SU-DHL-6 (cell line): Measurements from ENCODE around the gene ATG13.

Experiments
- H2AFZ ChIP-seq: fragments of 200-600 bp; sonication (generic); 2 replicates; pipeline ENCODE4 v1.6.1; 2014; ENCODE audit warnings: low read depth, mild to moderate bottlenecking, moderate library complexity, mixed read lengths, antibody characterized with exemption, low read length; ENCODE audit not compliant: severe bottlenecking
- H3F3A ChIP-seq: fragments of 200-600 bp; shearing (Covaris generic); 2 replicates; pipeline ENCODE4 v1.6.0; 2016; ENCODE audit warnings: antibody characterized with exemption, mild to moderate bottlenecking; ENCODE audit not compliant: insufficient read depth
- H3K27ac ChIP-seq: fragments of 200-600 bp; sonication (generic); 2 replicates; pipeline ENCODE4 v1.5.1; 2016; ENCODE audit warnings: low read depth, mild to moderate bottlenecking, low read length, moderate library complexity, mixed read lengths
- H3K27me3 ChIP-seq: fragments of 200-600 bp; sonication (generic), shearing (Covaris generic); 2 replicates; pipeline ENCODE4 v1.6.0; 2014; ENCODE audit warnings: mild to moderate bottlenecking, low read length
- H3K36me3 ChIP-seq: fragments of 200-600 bp; sonication (generic); 2 replicates; pipeline ENCODE4 v1.6.1; 2014; ENCODE audit warnings: mild to moderate bottlenecking, low read length, mixed read lengths
- H3K4me2 ChIP-seq: fragments of 300-600, 200-600 bp; shearing (Covaris generic), sonication (generic); 2 replicates; pipeline ENCODE4 v1.6.0; 2014; ENCODE audit warnings: low read length, low read depth, mild to moderate bottlenecking; ENCODE audit not compliant: poor library complexity, severe bottlenecking
- H3K4me3 ChIP-seq: fragments of 200-600 bp; sonication (generic); 2 replicates; pipeline ENCODE4 v1.5.1; 2014; ENCODE audit warnings: antibody characterized with exemption, low read length, mild to moderate bottlenecking, mixed read lengths; ENCODE audit not compliant: insufficient read depth, poor library complexity, severe bottlenecking
- H3K79me2 ChIP-seq: fragments of 200-600 bp; sonication (generic); 2 replicates; pipeline ENCODE4 v1.6.1; 2014; ENCODE audit warnings: mild to moderate bottlenecking, low read length, moderate library complexity; ENCODE audit not compliant: insufficient read depth
- H3K9ac ChIP-seq: fragments of 200-600 bp; sonication (generic); 2 replicates; pipeline ENCODE4 v1.7.0; 2014; ENCODE audit warnings: mild to moderate bottlenecking, low read length
- H3K9me2 ChIP-seq: fragments of 200-600 bp; sonication (generic); replicated peaks from 2 replicates; pipeline ENCODE4 v1.6.1; 2014; ENCODE audit warnings: low read length; ENCODE audit not compliant: insufficient read depth
- H3K9me3 ChIP-seq: fragments of 200-600 bp; sonication (generic); 2 replicates; pipeline ENCODE4 v1.6.1; 2014; ENCODE audit warnings: low read length, mixed read lengths; ENCODE audit not compliant: insufficient read depth
- H4K20me1 ChIP-seq: fragments of 200-600 bp; sonication (generic); 2 replicates; pipeline ENCODE4 v1.6.1; 2014; ENCODE audit warnings: low read depth, mild to moderate bottlenecking, antibody characterized with exemption, low read length, moderate library complexity, mixed read lengths
- EZH2phosphoT487 ChIP-seq: fragments of 200-600 bp; sonication (generic), shearing (Covaris generic); conservative IDR thresholded peaks from 2 replicates; pipeline ENCODE4 v1.6.1; 2018; ENCODE audit warnings: mild to moderate bottlenecking, antibody characterized with exemption, low read length, moderate library complexity, mixed read lengths
- TF ChIP-seq, protein P1 (sequence below): fragments of 200-600 bp; sonication (generic); IDR thresholded peaks from one replicate; pipeline ENCODE4 v1.5.1; 2017; ENCODE audit warnings: antibody characterized with exemption, mild to moderate bottlenecking, low read length, moderate library complexity; ENCODE audit not compliant: insufficient read depth, poor library complexity, severe bottlenecking

Gene ATG13

DNA sequence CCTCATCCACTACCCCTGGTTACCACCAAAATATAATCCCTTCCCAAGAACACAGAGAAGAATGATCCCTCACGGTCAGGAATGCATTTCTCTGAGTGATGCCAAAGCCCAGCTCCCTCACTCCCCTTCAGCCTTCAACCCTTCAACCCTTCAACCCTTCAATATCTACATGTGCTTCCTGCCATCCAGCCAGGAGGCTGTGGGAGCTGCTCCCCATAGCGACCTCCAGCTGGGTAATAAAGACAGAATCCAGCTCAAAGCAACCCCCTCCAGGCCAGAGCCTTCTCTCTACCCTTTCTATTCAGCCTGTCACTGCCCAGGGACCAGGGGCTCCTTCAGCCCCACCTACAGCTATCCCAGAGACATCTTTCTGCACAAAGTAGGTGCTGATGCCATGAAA is 80.4 kb downstream of the ATG13 start:
- no peaks in the 10 kb centered on the region for H3K9me2 ChIP-seq
- H3F3A ChIP-seq = no peaks in the 10 kb centered on the region
- TF ChIP-seq, protein P1, sequence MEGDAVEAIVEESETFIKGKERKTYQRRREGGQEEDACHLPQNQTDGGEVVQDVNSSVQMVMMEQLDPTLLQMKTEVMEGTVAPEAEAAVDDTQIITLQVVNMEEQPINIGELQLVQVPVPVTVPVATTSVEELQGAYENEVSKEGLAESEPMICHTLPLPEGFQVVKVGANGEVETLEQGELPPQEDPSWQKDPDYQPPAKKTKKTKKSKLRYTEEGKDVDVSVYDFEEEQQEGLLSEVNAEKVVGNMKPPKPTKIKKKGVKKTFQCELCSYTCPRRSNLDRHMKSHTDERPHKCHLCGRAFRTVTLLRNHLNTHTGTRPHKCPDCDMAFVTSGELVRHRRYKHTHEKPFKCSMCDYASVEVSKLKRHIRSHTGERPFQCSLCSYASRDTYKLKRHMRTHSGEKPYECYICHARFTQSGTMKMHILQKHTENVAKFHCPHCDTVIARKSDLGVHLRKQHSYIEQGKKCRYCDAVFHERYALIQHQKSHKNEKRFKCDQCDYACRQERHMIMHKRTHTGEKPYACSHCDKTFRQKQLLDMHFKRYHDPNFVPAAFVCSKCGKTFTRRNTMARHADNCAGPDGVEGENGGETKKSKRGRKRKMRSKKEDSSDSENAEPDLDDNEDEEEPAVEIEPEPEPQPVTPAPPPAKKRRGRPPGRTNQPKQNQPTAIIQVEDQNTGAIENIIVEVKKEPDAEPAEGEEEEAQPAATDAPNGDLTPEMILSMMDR = no peak
- no peak for TF ChIP-seq EZH2phosphoT487
- no peak overlapping the region for H3K9ac ChIP-seq
- H2AFZ ChIP-seq = no peak overlapping the region
- H3K27ac ChIP-seq = no peak overlapping the region
- no peak overlapping the region for H3K4me2 ChIP-seq
- no peaks in the 10 kb centered on the region for H3K36me3 ChIP-seq
- no peaks in the 10 kb centered on the region for H3K27me3 ChIP-seq
- H3K9me3 ChIP-seq = no peaks in the 10 kb centered on the region
- no peaks in the 10 kb centered on the region for H4K20me1 ChIP-seq
- H3K79me2 ChIP-seq = peaks cover 37% of the 10 kb centered on the region
- no peak overlapping the region for H3K4me3 ChIP-seq

DNA sequence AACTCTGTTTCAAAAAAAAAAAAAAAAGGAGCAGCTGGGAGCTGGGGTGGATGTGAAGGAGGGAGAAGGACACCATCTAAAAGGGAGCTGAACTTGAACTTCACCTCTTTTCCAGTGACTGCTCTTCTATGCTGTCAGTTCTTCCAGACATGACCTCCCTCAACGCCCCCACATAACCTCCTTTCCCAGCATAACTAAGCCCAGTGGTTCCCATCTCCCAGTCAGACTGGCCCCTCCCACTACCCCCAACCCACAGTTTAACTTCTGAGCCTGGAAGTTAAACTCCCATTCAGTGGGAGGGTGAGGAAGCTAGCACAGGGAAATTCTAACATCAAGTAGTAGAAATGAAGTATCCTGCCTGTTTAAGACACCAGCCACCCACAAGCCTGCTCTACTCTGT is 81.2 kb downstream of the ATG13 start:
- no peak for TF ChIP-seq EZH2phosphoT487
- TF ChIP-seq, protein P1 = no peak
- H3K9ac ChIP-seq = no peak overlapping the region
- H3K9me2 ChIP-seq = no peaks in the 10 kb centered on the region
- no peaks in the 10 kb centered on the region for H3K9me3 ChIP-seq
- no peaks in the 10 kb centered on the region for H3K27me3 ChIP-seq
- H3K36me3 ChIP-seq = no peaks in the 10 kb centered on the region
- H3K4me2 ChIP-seq = peak overlapping the region; percentile 30
- no peak overlapping the region for H3K4me3 ChIP-seq
- H3K79me2 ChIP-seq = peaks cover 38% of the 10 kb centered on the region
- H3K27ac ChIP-seq = no peak overlapping the region
- no peaks in the 10 kb centered on the region for H4K20me1 ChIP-seq
- no peaks in the 10 kb centered on the region for H3F3A ChIP-seq
- no peak overlapping the region for H2AFZ ChIP-seq

DNA sequence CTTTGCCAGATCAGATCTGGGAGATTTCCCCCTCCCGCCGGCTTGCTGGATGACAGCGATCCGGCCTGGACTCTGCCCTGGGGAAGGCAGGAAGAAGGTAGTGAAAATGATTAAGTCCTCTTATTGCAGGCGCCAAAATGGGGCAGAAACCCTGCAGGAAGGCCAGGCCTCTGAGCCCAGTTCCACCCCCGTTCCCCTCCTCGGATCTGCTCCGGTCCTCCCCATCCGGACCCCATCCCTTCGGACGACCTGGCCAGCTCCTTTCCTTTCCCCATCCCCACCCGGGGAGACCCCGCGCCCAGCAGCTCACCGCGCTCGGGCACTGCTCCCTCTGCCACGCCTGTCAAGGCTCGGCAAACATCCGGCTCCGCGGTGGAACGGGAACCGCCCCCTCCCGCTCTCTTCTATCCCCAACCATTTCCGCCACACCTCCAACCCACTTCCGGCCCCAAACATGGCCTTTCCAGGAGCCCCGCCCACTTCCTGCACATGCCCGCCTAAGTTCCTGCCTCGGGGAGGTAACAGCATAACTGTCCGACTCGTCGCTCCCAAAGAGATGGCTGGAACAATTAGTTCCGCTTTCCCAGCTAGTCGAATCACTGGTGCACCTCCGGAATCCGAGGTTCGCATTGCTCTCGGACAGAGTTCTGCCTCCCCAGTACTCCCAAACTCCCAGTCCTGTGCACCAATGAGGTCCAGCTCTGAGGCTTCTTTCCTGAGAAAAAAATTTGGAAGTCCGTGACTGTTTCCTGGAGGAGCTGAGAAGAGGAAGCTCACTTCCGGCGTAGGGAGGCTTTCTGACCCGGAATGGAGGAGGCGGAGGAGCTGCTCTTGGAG is 83.1 kb downstream of the ATG13 start, which contains the start of the genes ARHGAP1 and ZNF408:
Gene ARHGAP1, minus strand, starts transcription at position 379 of the 837 bp plus-strand sequence. CDS start 4,512 bp downstream, outside the sequence.
Gene ZNF408, plus strand, starts transcription at position 791 of the 837 bp plus-strand sequence. Its CDS starts 17 bp downstream, at position 808.
- Histone ChIP-seq H3K79me2 (peaks cover 38% of the 10 kb centered on the region), H2AFZ (peak within 1 kb of the TSS; percentile 100), H3K9me2 (no peaks in the 10 kb centered on the region), H3K4me2 (peak within 1 kb of the TSS; percentile 93), H3F3A (no peaks in the 10 kb centered on the region), H4K20me1 (no peaks in the 10 kb centered on the region), H3K9me3 (no peaks in the 10 kb centered on the region), H3K9ac (peak within 1 kb of the TSS; percentile 99), H3K36me3 (no peaks in the 10 kb centered on the region), H3K27me3 (no peaks in the 10 kb centered on the region), H3K4me3 (peak within 1 kb of the TSS; percentile 99), H3K27ac (peak within 1 kb of the TSS; percentile 78)
- TF ChIP-seq, protein P1 = no peak
- no peak for TF ChIP-seq EZH2phosphoT487
